Measurements from ENCODE around the gene ABCA3.

- no peak for TF ChIP-seq CTCF (IDR thresholded peaks at IDR 0.05; ENCODE audit: low read depth, low read length)
- no peak for TF ChIP-seq EZH2phosphoT487 (IDR thresholded peaks at IDR 0.05; ENCODE audit: low read depth)
Measured at GRCh38 chr16:2372684-2373083, 32.2 kb upstream of the ABCA3 start.
